A549 (cell line): ENCODE data around the gene BANP. TPM values are rescaled to one million over a fixed set of nuclear protein-coding genes. Genes with fewer than 3 reads are reported as not detected.
"Not testable (repeated sequence)": the region's sequence is repeated elsewhere in the genome, so short reads cannot be mapped to it uniquely, and the experiment has no call there.

ENCODE experiments used
- ATAC-seq, 2 experiments: fragments of 200-7000 bp in 1 of 2; fragments of >200 bp in 1 of 2; cut with Nextera tagmentation in 1 of 2; cut with Tn5 transposase in 1 of 2; 3 replicates each; pipeline versions ENCODE4 v1.8.0 to v1.9.1; 2018 to 2020; ENCODE audit warnings: mild to moderate bottlenecking in 1 of 2, moderate library complexity in 1 of 2
- CTCF ChIA-PET: fragments of 300-600 bp; sonication (Branson Sonifier 250); formaldehyde crosslinking; extraction: SDS; loops from one replicate; lab custom pipeline; 2021; ENCODE audit warnings: antibody characterized with exemption, inconsistent platforms; lab: Yijun Ruan, JAX
- POLR2A ChIA-PET: fragments of 350-600 bp; formaldehyde crosslinking; extraction: SDS; loops from one replicate; lab custom pipeline; 2021; ENCODE audit warnings: antibody characterized with exemption, inconsistent platforms; lab: Yijun Ruan, JAX
- DNase-seq, 2 experiments: peaks; one replicate each; pipeline versions ENCODE4 v3.0.0 to v3.0.0-alpha.2; 2011 to 2016; ENCODE audit warnings: low read depth in 1 of 2, low spot score in 1 of 2
- FAIRE-seq: peaks from 2 replicates; lab custom pipeline; 2011; peaks lifted over from hg19 to GRCh38; lab: Jason Lieb, UNC
- H3K27ac ChIP-seq, 2 experiments: fragments of >200 bp; sonication (Bioruptor Twin); formaldehyde crosslinking; 3 replicates each; pipeline ENCODE4 v1.5.1; 2016 to 2017
- H3K4me1 ChIP-seq: fragments of >200 bp; sonication (Bioruptor Twin); formaldehyde crosslinking; 3 replicates; pipeline ENCODE4 v1.6.1; 2016
- H3K4me2 ChIP-seq: fragments of >200 bp; sonication (Bioruptor Twin); formaldehyde crosslinking; 3 replicates; pipeline ENCODE4 v1.6.1; 2016
- H3K4me3 ChIP-seq: fragments of >200 bp; sonication (Bioruptor Twin); formaldehyde crosslinking; 3 replicates; pipeline ENCODE4 v1.5.1; 2016
- H3K9me3 ChIP-seq: fragments of >200 bp; sonication (Bioruptor Twin); formaldehyde crosslinking; 3 replicates; pipeline ENCODE4 v1.6.1; 2016
- E2F6 ChIP-seq: IDR thresholded peaks from 2 replicates; pipeline ENCODE4 v1.6.1; 2012; ENCODE audit warnings: low read depth, borderline replicate concordance
- JUNB ChIP-seq: fragments of >200 bp; sonication (Bioruptor Twin); formaldehyde crosslinking; IDR thresholded peaks from 2 replicates; pipeline ENCODE4 v1.6.1; 2016
- MAX ChIP-seq: IDR thresholded peaks from 2 replicates; pipeline ENCODE4 v1.6.1; 2012
- TP53 ChIP-seq: fragments of 250-450 bp; sonication (Bioruptor Pico); IDR thresholded peaks from 2 replicates; pipeline ENCODE4 v1.5.0; 2021; ENCODE audit warnings: mild to moderate bottlenecking, moderate library complexity
- ZNF302 ChIP-seq: fragments of 250-450 bp; sonication (Bioruptor Pico); IDR thresholded peaks from 2 replicates; pipeline ENCODE4 v1.9.0; 2021; ENCODE audit warnings: inconsistent platforms, mild to moderate bottlenecking, moderate library complexity
- WGBS: methylation state at CpG from one replicate; pipeline ENCODE4 v1.1.6; 2017; ENCODE audit errors: missing lambda C conversion rate; 5-methylcytosine and 5-hydroxymethylcytosine counted together
- polyA plus RNA-seq, 4 experiments: library from polyadenylated mRNA; depleted of rRNA in 3 of 4; stranded (reverse); fragments of >200 nt; fragmentation: RNase III in 1 of 4; extraction: RNeasy Plus Mini Kit Qiagen cat#74134 plus additional on column Dnase treatment in 1 of 4; gene quantifications; 2 replicates in 3 of 4; 3 replicates in 1 of 4; pipeline ENCODE4 v1.2.3, GENCODE V29; 2011 to 2017
- TF ChIP-seq, protein P1 (sequence below): fragments of 250-450 bp; sonication (Bioruptor Pico); IDR thresholded peaks from 2 replicates; pipeline ENCODE4 v1.5.0; 2021; ENCODE audit warnings: mild to moderate bottlenecking, moderate library complexity, borderline replicate concordance
- TF ChIP-seq, protein P2 (sequence below): fragments of >200 bp; sonication (Bioruptor Twin); formaldehyde crosslinking; IDR thresholded peaks from 2 replicates; pipeline ENCODE4 v1.6.1; 2016

Gene BANP
- polyA plus RNA-seq, 2 of the 4 experiments (the other 2 are of a cell fraction) = 17.1 to 17.2 TPM

DNA sequence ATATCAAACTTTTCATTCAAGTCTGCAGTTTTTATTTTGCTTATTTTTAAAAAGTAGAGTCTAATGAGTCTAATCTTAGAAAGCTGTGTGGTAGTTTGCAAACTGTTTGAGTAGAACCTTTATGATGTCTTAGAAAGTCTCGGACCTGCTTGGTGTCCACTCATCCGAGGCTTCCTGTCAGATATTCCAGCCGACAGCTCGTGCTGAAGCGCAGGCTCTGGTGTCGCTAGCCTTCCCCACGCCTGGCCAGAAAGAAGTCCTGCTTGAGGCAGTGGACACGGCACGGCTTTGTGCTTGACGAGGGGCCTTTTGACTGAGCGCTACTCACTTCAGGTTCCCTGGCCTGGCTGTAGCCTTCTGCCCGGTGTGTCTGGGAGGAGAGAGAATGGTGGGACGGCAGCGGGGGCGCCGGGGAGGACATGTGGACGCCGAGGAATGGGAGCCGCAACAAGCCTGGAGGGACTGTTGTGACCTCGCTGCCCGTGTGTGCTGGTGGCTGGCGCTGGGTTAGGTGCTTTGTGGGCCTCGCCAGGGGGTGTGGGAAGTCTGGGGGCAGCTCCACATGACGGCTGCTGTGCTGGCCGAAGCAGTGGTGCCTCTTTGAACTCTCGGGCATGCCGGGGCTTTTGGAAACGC is 33.5 kb downstream of the BANP start:
- H3K4me3 ChIP-seq = no peak overlapping the region
- no peak for ATAC-seq
- H3K4me1 ChIP-seq = peaks cover 26% of the 10 kb centered on the region
- 94% methylated on average over 24 of the region's 28 CpGs for WGBS
- FAIRE-seq = no peak
- TF ChIP-seq TP53 (CRISPR knock-in tag) (no peak), E2F6 (no peak), MAX (no peak), ZNF302 (CRISPR knock-in tag) (no peak), JUNB (no peak)
- TF ChIP-seq, protein P1, sequence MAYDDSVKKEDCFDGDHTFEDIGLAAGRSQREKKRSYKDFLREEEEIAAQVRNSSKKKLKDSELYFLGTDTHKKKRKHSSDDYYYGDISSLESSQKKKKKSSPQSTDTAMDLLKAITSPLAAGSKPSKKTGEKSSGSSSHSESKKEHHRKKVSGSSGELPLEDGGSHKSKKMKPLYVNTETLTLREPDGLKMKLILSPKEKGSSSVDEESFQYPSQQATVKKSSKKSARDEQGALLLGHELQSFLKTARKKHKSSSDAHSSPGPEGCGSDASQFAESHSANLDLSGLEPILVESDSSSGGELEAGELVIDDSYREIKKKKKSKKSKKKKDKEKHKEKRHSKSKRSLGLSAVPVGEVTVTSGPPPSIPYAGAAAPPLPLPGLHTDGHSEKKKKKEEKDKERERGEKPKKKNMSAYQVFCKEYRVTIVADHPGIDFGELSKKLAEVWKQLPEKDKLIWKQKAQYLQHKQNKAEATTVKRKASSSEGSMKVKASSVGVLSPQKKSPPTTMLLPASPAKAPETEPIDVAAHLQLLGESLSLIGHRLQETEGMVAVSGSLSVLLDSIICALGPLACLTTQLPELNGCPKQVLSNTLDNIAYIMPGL (CRISPR knock-in tag) = no peak
- TF ChIP-seq, protein P2, sequence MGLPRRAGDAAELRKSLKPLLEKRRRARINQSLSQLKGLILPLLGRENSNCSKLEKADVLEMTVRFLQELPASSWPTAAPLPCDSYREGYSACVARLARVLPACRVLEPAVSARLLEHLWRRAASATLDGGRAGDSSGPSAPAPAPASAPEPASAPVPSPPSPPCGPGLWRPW = no peak
- TF ChIP-seq, all 56 proteins: peak for 0
- Histone ChIP-seq H3K27ac (no peak overlapping the region), H3K4me2 (no peak overlapping the region), H3K9me3 (no peaks in the 10 kb centered on the region)
- ChIA-PET CTCF (interaction anchor here (1.4 to 3.7 kb wide), 6 partner anchors 11 to 578 kb away, joined by 4 to 21 read pairs (median 10); no protein-coding TSS in a partner anchor), POLR2A (interaction anchor here (0.5 kb wide), 1 partner anchor 1240 kb away, joined by 9 read pairs; no protein-coding TSS in a partner anchor)
- no peak for DNase-seq

DNA sequence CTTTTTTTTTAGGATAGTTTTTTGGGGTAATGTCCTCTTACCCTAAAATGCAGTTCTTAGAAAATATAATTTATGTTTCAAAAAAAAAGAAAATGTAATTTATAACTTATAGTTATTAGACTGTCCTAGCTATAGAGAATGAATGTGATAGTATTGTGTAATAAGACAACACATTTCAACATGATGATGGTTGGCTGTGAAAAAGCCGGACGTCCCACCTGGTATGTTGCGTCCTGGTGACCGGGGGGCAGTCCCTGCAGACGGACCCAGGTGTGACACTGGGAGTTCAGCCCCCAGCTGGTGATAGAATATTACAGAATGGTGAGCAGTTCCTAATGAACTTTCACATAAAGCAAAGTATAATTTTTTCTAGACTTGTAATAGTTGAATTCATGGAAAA is 34.3 kb downstream of the BANP start:
- ATAC-seq, H3K4me2 ChIP-seq, DNase-seq, H3K9me3 ChIP-seq, FAIRE-seq, H3K27ac ChIP-seq, H3K4me3 ChIP-seq, POLR2A ChIA-PET: not testable (repeated sequence)
- CTCF ChIA-PET = interaction anchor here (0.7 kb wide), 1 partner anchor 17 kb away, joined by 3 read pairs; no protein-coding TSS in a partner anchor
- WGBS = 91% methylated on average over 5 of the region's 5 CpGs
- peaks cover 26% of the 10 kb centered on the region for H3K4me1 ChIP-seq

GRCh38 chr16:87986361-87986849 is 35.2 kb downstream of the BANP start:
- WGBS = 56% methylated on average over 5 of the region's 5 CpGs
- ATAC-seq (peak; percentile 40 to 49; a peak in 4 of 6 replicates), DNase-seq (peak in 1 of 2 experiments; percentile 43)
- H3K9me3 ChIP-seq, H3K4me3 ChIP-seq, FAIRE-seq, H3K4me2 ChIP-seq: not testable (repeated sequence)
- POLR2A ChIA-PET = interaction anchor here (0.6 kb wide), 1 partner anchor 13 kb away, joined by 4 read pairs; no protein-coding TSS in a partner anchor
- Histone ChIP-seq H3K4me1 (peaks cover 26% of the 10 kb centered on the region), H3K27ac (peak overlapping the region in 1 of 2 experiments; percentile 65; a peak in 3 of 6 replicates)
- CTCF ChIA-PET = interaction anchor here (0.7 to 1.2 kb wide), 2 partner anchors 18 to 452 kb away, joined by 3 to 4 read pairs; no protein-coding TSS in a partner anchor

GRCh38 chr16:87988596-87988995 is 37.4 kb downstream of the BANP start:
- peaks cover 16% of the 10 kb centered on the region for H3K4me1 ChIP-seq
- ATAC-seq, H3K9me3 ChIP-seq, FAIRE-seq, DNase-seq, H3K27ac ChIP-seq, POLR2A ChIA-PET, H3K4me2 ChIP-seq, CTCF ChIA-PET, H3K4me3 ChIP-seq: not testable (repeated sequence)
- WGBS = 95% methylated on average over 9 of the region's 9 CpGs

- WGBS = 90% methylated on average over 4 of the region's 4 CpGs
Observed at GRCh38 chr16:87990254-87990653, 39.0 kb downstream of the BANP start.

More at GRCh38 chr16:87990254-87990653, 39.0 kb downstream of the BANP start:
- H3K4me1 ChIP-seq = peaks cover 13% of the 10 kb centered on the region
- DNase-seq, H3K4me2 ChIP-seq, CTCF ChIA-PET, POLR2A ChIA-PET, H3K9me3 ChIP-seq, ATAC-seq, H3K4me3 ChIP-seq, H3K27ac ChIP-seq, FAIRE-seq: not testable (repeated sequence)
